Stimulated activated CD8-positive, alpha-beta memory T cell treated with anti-CD3 and anti-CD28 coated beads, Interleukin-2, amount 100 ng/mL, for 1 hour (primary cell): ENCODE data around the gene RANBP17.
"Not testable (repeated sequence)": the region's sequence is repeated elsewhere in the genome, so short reads cannot be mapped to it uniquely, and the experiment has no call there.

Experiments used
- DNase-seq, 2 donors: peaks; one replicate each; pipeline ENCODE4 v3.0.0-alpha.2; 2020; ENCODE audit warnings: low read depth in 2 of 2

The RANBP17 gene

DNA sequence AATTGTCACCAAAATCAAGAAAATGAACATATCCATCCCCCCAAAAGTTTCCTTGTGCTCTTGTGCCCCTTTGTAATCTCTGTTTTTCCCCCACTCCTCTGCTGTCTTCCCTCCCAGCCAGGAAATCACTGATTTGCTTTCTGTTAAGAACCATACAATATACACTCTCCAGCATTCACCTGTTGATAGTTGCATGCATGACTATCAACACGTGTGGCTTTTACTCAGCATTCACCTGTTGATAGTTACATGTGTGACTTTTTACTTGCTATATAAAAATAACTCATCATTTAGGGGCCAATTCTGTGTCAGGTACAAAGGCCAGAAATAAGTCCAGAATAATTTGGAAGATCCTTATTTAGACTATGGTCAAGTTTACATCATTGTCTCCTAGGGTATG is 6.0 kb downstream of the RANBP17 start:
- no peak for DNase-seq

DNA sequence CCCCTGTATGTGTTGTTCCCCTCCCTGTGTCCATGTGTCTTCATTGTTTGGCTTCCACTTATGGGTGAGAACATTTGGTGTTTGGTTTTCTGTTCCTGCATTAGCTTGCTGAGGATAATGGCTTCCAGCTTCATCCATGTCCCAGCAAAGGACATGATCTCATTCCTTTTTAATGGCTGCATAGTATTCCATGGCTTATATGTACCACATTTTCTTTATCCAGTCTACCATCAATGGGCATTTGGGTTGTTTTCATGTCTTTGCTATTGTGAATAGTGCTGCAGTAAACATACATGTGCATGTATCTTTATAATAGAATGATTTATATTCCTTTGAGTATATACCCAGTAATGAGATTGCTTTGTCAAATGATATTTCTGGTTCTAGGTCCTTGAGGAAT is 8.6 kb downstream of the RANBP17 start:
- not testable (repeated sequence) for DNase-seq

DNA sequence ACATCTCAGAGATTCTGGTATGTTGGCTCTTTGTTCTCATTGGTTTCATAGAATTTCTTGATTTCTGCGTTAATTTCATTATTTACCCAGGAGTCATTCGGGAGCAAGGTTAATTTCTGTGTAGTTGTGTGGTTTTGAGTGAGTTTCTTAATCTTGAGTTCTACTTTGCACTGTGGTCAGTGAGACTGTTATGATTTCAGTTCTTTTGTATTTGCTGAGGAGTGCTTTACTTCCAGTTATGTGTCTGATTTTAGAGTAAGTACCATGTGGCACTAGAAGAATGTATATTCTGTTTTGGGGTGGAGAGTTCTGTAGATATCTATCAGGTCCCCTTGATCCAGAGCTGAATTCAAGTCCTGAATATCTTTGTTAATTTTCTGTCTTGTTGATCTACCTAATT is 12.2 kb downstream of the RANBP17 start:
- no peak for DNase-seq

DNA sequence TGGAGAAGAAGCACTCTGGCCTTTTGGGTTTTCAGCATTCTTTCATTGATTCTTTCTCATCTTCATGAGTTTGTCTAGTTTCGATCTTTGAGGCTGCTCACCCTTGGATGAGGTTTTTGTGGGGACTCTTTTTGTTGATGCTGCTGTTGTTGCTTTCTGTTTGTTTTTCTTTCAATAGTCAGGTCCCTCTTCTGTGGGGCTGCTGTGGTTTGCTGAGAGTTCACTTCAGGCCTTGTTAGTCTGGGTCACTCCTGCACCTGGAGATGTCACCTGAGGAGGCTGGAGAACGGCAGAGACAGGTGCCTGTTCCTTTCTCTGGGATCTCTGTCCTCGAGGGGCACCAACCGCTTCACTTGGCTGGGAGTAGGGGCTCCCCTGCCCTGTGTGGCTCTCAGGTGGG is 14.0 kb downstream of the RANBP17 start:
- no peak for DNase-seq

DNA sequence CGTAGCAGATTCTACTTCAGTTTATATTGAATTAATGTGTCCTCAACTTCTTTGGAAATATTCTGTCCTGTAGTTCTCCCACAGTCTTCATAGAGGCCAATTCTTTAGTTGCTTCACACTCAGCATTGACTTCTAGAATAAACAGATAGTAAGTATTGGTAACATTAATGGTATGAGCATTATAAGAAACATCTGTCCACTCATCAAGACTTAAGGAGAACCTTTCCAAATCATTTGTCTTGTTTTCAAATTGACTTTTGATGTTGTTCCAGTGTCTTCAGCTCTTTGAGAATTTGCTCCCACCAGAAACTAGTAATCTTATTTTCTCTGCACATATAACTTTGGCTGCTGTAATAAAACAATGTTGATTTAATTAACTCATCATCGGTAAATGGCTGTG is 18.3 kb downstream of the RANBP17 start:
- DNase-seq: no peak

DNA sequence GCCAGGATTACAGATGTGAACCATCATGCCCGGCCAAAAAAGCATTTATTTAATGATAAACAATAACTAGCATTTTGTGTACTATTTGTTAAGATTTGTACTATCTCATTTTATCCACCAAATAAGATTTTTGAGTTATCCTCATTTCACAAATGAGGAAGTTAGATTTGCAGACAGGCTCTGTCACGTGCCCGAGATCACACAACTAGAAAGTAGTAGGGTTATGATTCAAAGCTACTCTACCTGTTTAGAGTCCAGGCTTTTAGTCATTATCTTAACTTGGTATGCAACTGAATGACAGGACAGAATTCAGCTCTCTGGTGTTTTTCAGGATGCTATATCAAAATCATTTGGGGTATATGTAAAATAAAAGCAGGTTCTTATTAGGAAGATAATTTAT is 20.5 kb downstream of the RANBP17 start:
- no peak for DNase-seq

DNA sequence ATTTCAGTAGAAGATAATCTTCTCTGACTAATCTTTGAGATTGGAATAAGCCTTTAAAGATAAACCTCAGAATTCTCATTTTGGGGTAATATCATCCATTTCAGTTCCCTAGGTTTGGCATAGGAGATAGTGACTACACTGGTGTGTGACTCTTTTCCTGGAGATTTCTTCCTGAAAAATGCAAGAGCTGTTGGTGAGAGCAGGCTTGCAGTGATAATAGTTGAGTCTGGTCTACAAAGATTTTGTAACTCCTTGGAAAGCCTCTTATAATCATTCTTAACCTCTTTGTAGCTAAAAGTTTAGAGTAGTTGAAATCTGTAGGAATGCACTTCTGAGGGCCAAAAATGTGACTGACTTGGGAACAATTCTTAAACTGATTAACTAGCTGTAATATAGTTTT is 23.4 kb downstream of the RANBP17 start:
- DNase-seq: no peak

DNA sequence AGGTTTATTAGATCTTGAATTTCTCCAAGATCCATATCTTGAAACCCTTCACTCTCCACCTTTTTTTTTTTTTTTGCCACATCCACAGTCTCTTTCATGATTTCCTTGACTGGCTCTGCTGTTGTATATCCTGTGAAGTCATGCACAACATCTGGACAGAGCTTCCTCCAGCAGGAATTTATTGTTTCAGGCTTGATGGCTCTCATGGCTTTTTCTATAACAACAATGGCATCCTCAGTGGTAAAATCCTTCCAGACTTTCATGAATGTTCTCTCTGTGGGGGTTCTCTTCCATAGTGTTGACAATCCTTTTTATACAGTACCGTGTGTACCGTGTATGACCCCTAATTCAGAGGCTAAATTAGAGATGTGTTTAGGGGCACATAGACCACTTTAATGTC is 24.0 kb downstream of the RANBP17 start:
- DNase-seq: no peak

DNA sequence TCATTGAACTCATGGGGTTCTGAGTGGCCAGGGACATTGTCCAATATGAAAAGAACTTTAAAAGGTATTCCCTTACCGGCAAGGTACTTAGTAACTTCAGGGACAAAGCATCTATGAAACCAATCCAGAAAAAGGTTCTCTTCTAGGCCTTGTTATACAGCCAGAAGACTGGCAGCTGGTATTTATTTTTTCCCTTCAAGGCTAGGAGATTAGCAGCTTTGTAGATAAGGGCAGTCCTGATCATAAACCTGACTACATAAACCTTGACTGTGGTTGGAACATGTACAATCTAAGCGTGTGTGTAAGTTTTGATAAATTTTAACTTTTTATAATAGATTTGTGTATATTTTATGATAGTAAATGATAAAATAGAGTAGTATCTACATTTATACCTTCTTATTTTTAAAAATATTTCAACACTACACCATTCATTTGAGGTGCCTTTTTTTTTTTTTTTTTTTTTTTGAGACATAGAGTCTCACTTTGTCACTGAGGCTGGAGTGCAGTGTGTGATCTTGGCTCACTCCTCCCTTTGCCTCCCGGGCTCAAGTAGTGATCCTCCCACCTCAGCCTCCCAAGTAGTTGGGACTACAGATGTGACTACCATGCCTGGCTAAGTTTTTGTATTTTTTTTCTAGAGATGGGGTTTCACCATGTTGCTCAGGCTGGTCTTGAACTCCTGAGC is 24.5 kb downstream of the RANBP17 start:
- no peak for DNase-seq

DNA sequence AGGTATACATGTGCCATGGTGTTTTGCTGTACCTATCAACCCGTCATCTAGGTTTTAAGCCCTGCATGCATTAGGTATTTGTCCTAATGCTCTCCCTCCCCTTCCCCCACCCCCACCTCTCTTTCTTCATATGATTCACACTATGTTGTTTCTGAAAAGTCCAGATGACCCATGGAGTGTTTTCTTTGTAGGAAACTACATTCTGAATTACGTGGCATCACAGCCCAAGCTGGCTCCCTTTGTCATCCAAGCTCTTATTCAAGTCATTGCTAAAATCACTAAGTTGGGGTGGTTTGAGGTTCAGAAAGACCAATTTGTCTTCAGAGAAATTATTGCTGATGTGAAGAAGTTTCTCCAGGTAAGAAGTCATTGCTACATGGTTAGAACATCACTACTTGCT is 30.4 kb downstream of the RANBP17 start:
- no peak for DNase-seq

DNA sequence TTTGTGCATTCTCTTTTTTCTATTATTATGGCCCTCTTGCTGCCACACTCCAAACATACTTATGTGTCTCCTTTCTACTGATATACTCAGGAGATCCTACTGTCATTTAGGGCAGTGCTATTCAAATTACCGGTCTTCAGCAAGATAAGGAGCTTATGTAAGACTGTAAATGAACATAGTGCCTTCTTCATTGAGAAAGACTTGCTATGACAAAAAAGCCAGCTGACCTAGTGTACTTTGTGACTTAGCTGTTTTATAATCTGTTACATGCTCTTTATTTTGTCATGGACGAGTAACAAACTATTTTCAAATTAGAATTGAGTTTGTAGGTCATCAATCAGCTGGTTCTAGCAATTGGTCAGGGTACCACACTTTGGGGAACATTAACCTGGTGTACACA is 32.8 kb downstream of the RANBP17 start:
- DNase-seq: no peak

DNA sequence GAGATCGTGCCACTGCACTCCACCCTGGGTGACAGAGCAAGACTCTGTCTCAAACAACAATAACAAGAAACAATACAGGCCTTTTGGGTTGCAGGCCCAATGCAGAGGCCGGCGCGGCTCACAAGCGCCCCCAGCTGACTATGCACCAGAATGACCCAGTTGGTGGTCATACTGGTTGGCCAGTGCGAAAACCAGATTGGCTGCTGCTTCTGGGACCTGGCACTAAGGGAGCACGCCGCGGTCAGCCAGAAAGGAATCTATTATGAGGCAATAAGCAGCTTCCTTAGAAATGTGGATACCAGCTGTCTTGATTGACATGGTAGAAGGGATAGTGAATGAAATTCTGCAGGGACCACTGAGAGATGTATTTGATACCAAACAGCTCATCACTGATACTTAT is 35.0 kb downstream of the RANBP17 start:
- DNase-seq: no peak

DNA sequence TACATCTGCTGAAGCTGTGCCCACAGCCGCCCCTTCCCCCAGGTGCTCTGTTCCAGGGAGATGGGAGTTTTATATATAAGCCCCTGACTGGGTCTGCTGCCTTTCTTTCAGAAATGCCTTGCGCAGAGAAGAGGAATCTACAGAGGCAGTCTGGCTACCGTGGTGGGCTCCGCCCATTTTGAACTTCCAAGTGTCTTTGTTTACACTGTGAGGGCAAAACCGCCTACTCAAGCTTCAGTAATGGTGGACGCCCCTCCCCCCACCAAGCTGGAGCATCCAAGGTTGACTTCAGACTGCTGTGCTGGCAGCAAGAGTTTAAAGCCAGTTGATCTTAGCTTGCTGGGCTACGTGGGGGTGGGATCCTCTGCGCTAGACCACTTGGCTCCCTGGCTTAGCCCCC is 41.3 kb downstream of the RANBP17 start:
- DNase-seq: no peak

DNA sequence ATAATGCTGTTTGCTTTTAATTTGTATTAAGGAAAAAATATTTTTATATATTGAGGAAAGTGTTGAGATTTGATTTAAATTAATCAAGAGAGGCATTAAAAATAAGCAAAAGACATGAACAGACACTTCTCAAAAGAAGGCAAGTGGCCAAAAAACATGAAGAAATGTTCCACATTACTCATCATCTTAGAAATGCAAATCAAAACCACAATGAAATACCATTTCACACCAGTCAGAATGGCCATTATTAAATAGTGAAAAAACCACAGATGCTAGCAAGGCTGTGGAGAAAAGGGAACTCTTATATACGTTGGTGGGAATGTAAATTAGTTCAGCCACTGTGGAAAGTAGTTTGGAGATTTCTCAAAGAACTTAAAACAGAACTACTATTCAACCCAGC is 45.9 kb downstream of the RANBP17 start:
- no peak for DNase-seq

DNA sequence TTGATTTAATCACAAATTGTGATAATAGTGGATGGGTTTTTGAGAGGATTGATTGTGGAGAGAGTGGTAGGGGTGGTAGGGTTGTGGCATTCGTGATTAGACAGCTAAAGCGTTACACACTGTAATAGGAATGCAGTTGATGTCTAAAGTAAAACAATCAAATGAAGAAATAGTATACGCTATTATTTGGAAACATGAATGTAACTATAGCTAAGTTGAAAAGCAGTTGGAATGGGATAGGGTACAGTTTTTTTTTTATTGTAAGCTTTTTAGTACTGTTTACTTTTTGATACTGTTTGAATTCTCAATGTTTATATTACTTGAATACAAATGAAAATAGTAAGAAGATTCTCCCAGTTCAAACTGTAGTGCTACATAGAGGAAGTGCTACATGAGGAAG is 51.8 kb downstream of the RANBP17 start:
- DNase-seq: no peak

DNA sequence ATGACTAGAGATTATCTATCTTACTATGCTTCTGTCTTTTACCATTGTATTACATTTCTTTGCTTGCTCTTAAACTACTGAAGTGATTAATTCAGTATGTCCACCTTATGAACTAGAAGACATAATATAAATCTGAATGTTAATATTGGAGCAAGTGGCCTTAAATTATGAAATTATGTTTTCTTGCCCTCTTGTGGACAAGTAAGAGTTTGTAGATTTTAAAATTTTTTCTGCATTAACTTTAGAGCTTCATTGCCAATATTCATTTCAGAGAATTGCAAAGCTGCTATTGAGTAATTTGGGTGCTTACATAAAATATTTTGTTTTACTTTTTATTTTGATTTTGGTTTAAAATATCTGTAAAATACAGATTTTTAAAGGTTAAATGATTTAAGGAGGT is 55.3 kb downstream of the RANBP17 start:
- DNase-seq: no peak

DNA sequence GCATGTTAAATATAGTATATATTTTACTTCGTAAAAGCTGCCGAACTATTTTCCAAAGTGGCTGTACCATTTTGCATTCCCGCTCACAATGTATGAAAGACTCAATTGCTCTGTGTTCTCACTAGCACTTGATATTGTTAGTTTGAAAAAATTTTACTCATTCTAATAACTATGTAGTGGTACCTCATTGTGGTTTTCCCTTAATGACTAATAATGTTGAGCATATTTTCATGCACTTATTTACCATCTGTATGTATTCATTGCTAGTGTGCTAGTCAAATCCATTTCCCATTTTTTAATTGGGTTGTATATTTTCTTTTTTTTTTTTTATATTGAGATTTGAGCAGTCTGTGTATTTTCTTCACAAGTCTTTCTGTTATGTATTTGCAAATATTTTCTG is 58.4 kb downstream of the RANBP17 start:
- DNase-seq: no peak

DNA sequence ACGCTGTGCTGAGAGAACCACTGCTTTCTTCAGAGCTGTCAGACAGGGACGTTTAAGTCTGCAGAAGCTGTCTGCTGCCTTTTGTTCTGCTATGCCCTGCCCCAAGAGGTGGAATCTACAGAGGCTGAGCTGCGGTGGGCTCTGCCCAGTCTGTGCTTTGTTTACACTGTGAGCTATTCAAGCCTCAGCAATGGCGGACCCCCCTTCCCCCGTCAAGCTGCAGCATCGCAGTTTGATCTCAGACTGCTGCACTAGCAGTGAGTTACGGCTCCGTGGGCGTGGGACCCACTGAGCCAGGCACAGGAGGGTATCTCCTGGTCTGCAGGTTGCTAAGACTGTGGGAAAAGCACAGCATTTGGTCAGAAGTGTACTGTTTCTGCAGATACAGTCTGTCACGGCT is 60.5 kb downstream of the RANBP17 start:
- not testable (repeated sequence) for DNase-seq

DNA sequence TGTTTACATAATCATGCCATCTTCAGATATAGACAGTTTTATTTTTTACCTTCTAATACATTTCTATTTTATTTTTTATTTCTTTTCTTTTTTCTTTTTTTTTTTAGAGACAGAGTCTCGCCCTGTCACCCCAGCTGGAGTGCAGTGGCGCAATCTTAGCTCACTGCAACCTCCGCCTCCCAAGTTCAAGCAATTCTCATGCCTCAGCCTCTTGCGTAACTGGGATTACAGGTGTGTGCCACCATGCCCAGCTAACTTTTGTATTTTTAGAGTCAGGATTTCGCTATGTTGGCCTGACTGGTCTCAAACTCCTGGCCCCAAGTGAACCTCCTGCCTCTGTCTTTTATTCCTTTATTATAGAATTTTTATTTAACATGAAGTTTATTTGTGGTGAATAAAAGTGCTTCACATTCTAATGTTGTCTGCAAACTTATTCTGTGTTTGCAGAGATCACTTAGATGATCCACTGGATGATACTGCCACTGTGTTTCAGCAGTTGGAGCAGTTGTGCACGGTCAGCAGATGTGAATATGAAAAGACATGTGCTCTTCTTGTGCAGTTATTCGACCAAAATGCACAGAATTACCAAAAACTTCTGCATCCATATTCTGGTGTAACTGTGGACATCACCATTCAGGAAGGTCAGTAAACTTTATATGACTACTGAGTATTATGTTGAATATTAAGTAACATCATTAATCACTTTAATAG is 62.2 kb downstream of the RANBP17 start:
- DNase-seq: no peak

DNA sequence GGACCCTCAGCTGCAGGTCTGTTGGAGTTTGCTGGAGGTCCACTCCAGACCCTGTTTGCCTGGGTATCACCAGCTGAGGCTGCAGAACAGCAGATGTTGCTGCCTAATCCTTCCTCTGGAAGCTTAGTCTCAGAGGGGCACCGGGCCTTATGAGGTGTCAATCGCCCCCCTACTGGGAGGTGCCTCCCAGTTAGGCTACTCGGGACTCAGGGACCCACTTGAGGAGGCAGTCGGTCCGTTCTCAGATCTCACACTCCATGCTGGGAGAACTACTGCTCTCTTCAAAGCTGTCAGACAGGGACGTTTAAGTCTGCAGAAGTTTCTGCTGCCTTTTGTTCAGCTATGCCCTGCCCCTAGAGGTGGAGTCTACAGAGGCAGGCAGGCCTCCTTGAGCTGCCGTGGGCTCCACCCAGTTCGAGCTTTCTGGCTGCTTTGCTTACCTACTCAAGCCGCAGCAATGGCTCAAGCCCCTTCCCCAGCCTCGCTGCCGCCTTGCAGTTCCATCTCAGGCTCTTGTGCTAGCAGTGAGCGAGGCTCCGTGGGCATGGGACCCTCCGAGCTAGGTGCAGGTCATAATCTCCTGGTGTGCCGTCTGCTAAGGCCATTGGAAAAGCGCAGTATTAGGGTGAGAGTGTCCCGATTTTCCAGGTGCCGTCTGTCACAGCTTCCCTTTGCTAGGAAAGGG is 73.9 kb downstream of the RANBP17 start:
- not testable (repeated sequence) for DNase-seq

DNA sequence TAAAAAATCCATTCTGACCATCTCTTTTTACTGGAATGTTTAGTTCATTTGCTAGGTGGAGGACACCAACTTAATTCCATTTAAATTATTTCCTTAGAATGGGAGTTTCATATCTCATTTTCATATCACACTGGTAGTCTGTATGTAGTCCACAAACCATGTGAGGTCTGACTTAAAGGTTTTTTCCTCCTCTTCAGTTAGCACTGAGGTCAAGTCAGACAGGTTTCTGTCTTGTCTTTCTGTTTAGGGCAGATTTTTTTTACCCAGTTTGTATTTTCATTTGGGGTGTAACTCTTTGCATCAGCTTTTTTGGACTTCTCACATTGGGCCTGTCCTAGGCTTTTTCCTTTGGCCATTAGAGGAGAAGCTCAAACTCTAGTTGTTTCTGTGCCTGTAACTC is 75.3 kb downstream of the RANBP17 start:
- DNase-seq: no peak

DNA sequence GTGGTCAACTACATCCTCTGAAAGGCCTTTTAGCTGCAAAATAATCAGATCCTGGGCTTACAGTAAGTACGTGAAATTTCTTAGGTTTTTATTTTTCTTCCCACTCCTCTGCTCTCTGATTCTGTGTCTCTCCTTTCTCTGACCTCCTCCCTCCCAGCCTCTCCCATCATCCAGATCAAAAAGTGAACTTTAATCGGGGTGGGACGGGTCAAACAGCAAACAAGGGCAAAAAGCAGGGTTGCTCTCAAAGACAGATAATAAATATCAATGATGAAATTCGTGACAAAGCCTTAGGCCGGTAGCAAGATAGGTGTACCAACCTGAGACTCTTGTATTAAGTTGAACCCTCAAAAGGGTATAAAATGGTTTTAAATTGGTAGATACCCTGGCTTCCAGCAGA is 76.1 kb downstream of the RANBP17 start:
- DNase-seq: no peak

DNA sequence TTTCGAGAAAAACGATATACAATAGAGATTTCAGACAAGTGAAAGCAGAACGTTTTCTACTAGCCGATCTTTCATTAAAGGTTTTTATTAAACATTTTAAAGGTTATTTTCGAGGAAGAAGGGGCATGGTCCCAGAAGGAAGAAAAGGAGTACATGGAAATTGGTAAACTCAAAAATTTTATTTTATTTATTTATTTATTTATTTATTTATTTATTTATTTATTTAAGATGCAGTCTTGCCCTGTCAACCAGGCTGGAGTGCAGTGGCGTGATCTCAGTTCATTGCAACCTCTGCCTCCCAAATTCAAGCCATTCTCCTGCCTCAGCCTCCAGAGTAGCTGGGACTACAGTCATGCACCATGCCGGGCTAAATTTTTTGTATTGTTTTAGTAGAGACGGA is 77.4 kb downstream of the RANBP17 start:
- no peak for DNase-seq
